ENCODE measurements around the gene MYH2.
"Not testable (repeated sequence)": the region's sequence is repeated elsewhere in the genome, so short reads cannot be mapped to it uniquely, and the experiment has no call there.

Gene MYH2

GRCh38 chr17:10547351-10547750 is 2.1 kb downstream of the MYH2 start:
- no peaks in the 10 kb centered on the region for H3K79me2 ChIP-seq (ENCODE audit: low read length)
- no peaks in the 10 kb centered on the region for H3K36me3 ChIP-seq (replicated peaks; ENCODE audit: low read depth, low read length)
- TF ChIP-seq, protein P1, sequence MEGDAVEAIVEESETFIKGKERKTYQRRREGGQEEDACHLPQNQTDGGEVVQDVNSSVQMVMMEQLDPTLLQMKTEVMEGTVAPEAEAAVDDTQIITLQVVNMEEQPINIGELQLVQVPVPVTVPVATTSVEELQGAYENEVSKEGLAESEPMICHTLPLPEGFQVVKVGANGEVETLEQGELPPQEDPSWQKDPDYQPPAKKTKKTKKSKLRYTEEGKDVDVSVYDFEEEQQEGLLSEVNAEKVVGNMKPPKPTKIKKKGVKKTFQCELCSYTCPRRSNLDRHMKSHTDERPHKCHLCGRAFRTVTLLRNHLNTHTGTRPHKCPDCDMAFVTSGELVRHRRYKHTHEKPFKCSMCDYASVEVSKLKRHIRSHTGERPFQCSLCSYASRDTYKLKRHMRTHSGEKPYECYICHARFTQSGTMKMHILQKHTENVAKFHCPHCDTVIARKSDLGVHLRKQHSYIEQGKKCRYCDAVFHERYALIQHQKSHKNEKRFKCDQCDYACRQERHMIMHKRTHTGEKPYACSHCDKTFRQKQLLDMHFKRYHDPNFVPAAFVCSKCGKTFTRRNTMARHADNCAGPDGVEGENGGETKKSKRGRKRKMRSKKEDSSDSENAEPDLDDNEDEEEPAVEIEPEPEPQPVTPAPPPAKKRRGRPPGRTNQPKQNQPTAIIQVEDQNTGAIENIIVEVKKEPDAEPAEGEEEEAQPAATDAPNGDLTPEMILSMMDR (IDR thresholded peaks at IDR 0.05; ENCODE audit: low read depth, low read length) = no peak
- no peak for TF ChIP-seq EZH2phosphoT487 (IDR thresholded peaks at IDR 0.05; ENCODE audit: low read depth)
- H3K27me3 ChIP-seq (ENCODE audit: low read depth, low read length) = no peaks in the 10 kb centered on the region
- H3K4me1 ChIP-seq (ENCODE audit: low read length) = no peaks in the 10 kb centered on the region
- H2AFZ ChIP-seq (ENCODE audit: low read depth, low read length) = no peak overlapping the region
- no peaks in the 10 kb centered on the region for H4K20me1 ChIP-seq (ENCODE audit: insufficient read depth, low read length)
- H3K9ac ChIP-seq (ENCODE audit: low read length) = no peak overlapping the region
- H3K27ac ChIP-seq (ENCODE audit: low read length) = no peak overlapping the region
- H3K4me2 ChIP-seq (ENCODE audit: low read length) = no peak overlapping the region
- H3K4me3 ChIP-seq (ENCODE audit: low read length) = no peak overlapping the region
- H3K9me3 ChIP-seq (ENCODE audit: insufficient read depth, low read length) = no peaks in the 10 kb centered on the region

DNA sequence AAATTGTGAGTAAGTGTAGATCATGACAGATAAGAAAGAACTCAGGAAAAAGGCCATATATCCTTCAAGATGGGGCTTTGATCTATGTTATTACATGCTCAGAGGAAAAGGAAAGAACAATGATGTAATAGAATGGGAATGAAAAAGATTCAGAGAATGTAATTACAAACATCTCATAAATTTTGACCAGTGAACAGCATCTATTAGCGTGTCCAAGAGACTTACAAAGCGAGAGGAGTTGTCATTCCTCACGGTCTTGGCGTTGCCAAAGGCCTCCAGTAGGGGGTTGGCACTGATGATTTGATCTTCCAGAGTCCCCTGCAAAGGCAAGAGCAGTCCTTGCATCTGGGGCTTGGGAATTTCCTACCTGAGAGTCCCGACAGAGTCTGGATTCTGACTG is 6.0 kb downstream of the MYH2 start:
- H3K4me2 ChIP-seq (ENCODE audit: low read length); H3K9me3 ChIP-seq (ENCODE audit: insufficient read depth, low read length): not testable (repeated sequence)

GRCh38 chr17:10541179-10541578 is 8.3 kb downstream of the MYH2 start:
- H4K20me1 ChIP-seq (ENCODE audit: insufficient read depth, low read length); H3K36me3 ChIP-seq (replicated peaks; ENCODE audit: low read depth, low read length); H3K9me3 ChIP-seq (ENCODE audit: insufficient read depth, low read length); H3K4me1 ChIP-seq (ENCODE audit: low read length); H3K4me2 ChIP-seq (ENCODE audit: low read length); H2AFZ ChIP-seq (ENCODE audit: low read depth, low read length); H3K27ac ChIP-seq (ENCODE audit: low read length); H3K79me2 ChIP-seq (ENCODE audit: low read length); H3K4me3 ChIP-seq (ENCODE audit: low read length); H3K9ac ChIP-seq (ENCODE audit: low read length); H3K27me3 ChIP-seq (ENCODE audit: low read depth, low read length): not testable (repeated sequence)

More for the DNA sequence above, 6.0 kb downstream of the MYH2 start:
- not testable (repeated sequence) for H3K27ac ChIP-seq (ENCODE audit: low read length); H4K20me1 ChIP-seq (ENCODE audit: insufficient read depth, low read length); H3K79me2 ChIP-seq (ENCODE audit: low read length); H3K4me1 ChIP-seq (ENCODE audit: low read length); H3K9ac ChIP-seq (ENCODE audit: low read length); H3K4me3 ChIP-seq (ENCODE audit: low read length); H3K27me3 ChIP-seq (ENCODE audit: low read depth, low read length); H2AFZ ChIP-seq (ENCODE audit: low read depth, low read length); H3K36me3 ChIP-seq (replicated peaks; ENCODE audit: low read depth, low read length)

GRCh38 chr17:10532026-10532425 is 17.4 kb downstream of the MYH2 start:
- Histone ChIP-seq H3K79me2 (ENCODE audit: low read length) (no peaks in the 10 kb centered on the region), H3K4me3 (ENCODE audit: low read length) (no peak overlapping the region), H3K27me3 (ENCODE audit: low read depth, low read length) (no peaks in the 10 kb centered on the region), H3K36me3 (replicated peaks; ENCODE audit: low read depth, low read length) (no peaks in the 10 kb centered on the region), H3K27ac (ENCODE audit: low read length) (no peak overlapping the region), H3K4me2 (ENCODE audit: low read length) (no peak overlapping the region), H4K20me1 (ENCODE audit: insufficient read depth, low read length) (no peaks in the 10 kb centered on the region), H3K4me1 (ENCODE audit: low read length) (no peaks in the 10 kb centered on the region), H2AFZ (ENCODE audit: low read depth, low read length) (no peak overlapping the region), H3K9me3 (ENCODE audit: insufficient read depth, low read length) (no peaks in the 10 kb centered on the region), H3K9ac (ENCODE audit: low read length) (no peak overlapping the region)
- TF ChIP-seq, protein P1 (IDR thresholded peaks at IDR 0.05; ENCODE audit: low read depth, low read length) = no peak
- no peak for TF ChIP-seq EZH2phosphoT487 (IDR thresholded peaks at IDR 0.05; ENCODE audit: low read depth)

- Histone ChIP-seq H3K79me2 (ENCODE audit: low read length) (no peaks in the 10 kb centered on the region), H3K27me3 (ENCODE audit: low read depth, low read length) (no peaks in the 10 kb centered on the region), H3K9ac (ENCODE audit: low read length) (no peak overlapping the region), H3K4me1 (ENCODE audit: low read length) (no peaks in the 10 kb centered on the region), H2AFZ (ENCODE audit: low read depth, low read length) (no peak overlapping the region), H3K27ac (ENCODE audit: low read length) (no peak overlapping the region), H4K20me1 (ENCODE audit: insufficient read depth, low read length) (no peaks in the 10 kb centered on the region), H3K36me3 (replicated peaks; ENCODE audit: low read depth, low read length) (no peaks in the 10 kb centered on the region), H3K9me3 (ENCODE audit: insufficient read depth, low read length) (no peaks in the 10 kb centered on the region), H3K4me3 (ENCODE audit: low read length) (no peak overlapping the region), H3K4me2 (ENCODE audit: low read length) (no peak overlapping the region)
- no peak for TF ChIP-seq EZH2phosphoT487 (IDR thresholded peaks at IDR 0.05; ENCODE audit: low read depth)
- TF ChIP-seq, protein P1 (IDR thresholded peaks at IDR 0.05; ENCODE audit: low read depth, low read length) = no peak
These were observed 22.0 kb downstream of the MYH2 start for GRCh38 chr17:10527419-10527818.
